ENCODE data around the gene PTPN2.
"Not testable (repeated sequence)": the region's sequence is repeated elsewhere in the genome, so short reads cannot be mapped to it uniquely, and the experiment has no call there.

PTPN2 gene

GRCh38 chr18:12883684-12884405 is at the start of gene PTPN2:
Gene PTPN2, minus strand, starts transcription at chr18:12884237. Its CDS starts 96 bp downstream, at chr18:12884141.
- peak within 1 kb of the TSS; percentile 92 to 100 (median 99) for H3K27ac ChIP-seq
- H3K4me3 ChIP-seq = peak within 1 kb of the TSS; percentile 73 to 94 (median 85)

- Histone ChIP-seq H3K27ac (no peak overlapping the region), H3K4me3 (no peak overlapping the region)
These were observed 49.3 kb upstream of the PTPN2 start for GRCh38 chr18:12933327-12933726.

- H3K27ac ChIP-seq = no peak overlapping the region
- H3K4me3 ChIP-seq = no peak overlapping the region
These were observed 46.9 kb upstream of the PTPN2 start for GRCh38 chr18:12930908-12931307.

GRCh38 chr18:12930376-12930775 is 46.3 kb upstream of the PTPN2 start:
- no peak overlapping the region for H3K27ac ChIP-seq
- no peak overlapping the region for H3K4me3 ChIP-seq

GRCh38 chr18:12929477-12930083 is 45.5 kb upstream of the PTPN2 start:
- no peak overlapping the region for H3K27ac ChIP-seq
- no peak overlapping the region for H3K4me3 ChIP-seq

- Histone ChIP-seq H3K27ac (no peak overlapping the region), H3K4me3 (no peak overlapping the region)
These were observed 44.6 kb upstream of the PTPN2 start for GRCh38 chr18:12928641-12929040.

GRCh38 chr18:12928206-12928605 is 44.2 kb upstream of the PTPN2 start:
- Histone ChIP-seq H3K4me3 (no peak overlapping the region), H3K27ac (no peak overlapping the region)

GRCh38 chr18:12924616-12925015 is 40.6 kb upstream of the PTPN2 start:
- Histone ChIP-seq H3K4me3 (no peak overlapping the region), H3K27ac (no peak overlapping the region)

GRCh38 chr18:12922266-12922665 is 38.2 kb upstream of the PTPN2 start:
- H3K4me3 ChIP-seq = no peak overlapping the region
- H3K27ac ChIP-seq = no peak overlapping the region

- H3K4me3 ChIP-seq = no peak overlapping the region
- H3K27ac ChIP-seq = peak overlapping the region in 1 of 21 experiments; percentile 5
These were observed 37.1 kb upstream of the PTPN2 start for GRCh38 chr18:12921178-12921577.

GRCh38 chr18:12911929-12912703 is 28.1 kb upstream of the PTPN2 start:
- H3K4me3 ChIP-seq = peak overlapping the region in 1 of 7 experiments; percentile 7
- no peak overlapping the region for H3K27ac ChIP-seq

GRCh38 chr18:12911025-12911928 is 27.2 kb upstream of the PTPN2 start:
- H3K4me3 ChIP-seq = peak overlapping the region in 6 of 7 experiments; percentile 8 to 30 (median 18)

GRCh38 chr18:12908706-12909105 is 24.7 kb upstream of the PTPN2 start:
- no peak overlapping the region for H3K27ac ChIP-seq
- H3K4me3 ChIP-seq = no peak overlapping the region

More at GRCh38 chr18:12911025-12911928, 27.2 kb upstream of the PTPN2 start:
- peak overlapping the region in 1 of 21 experiments; percentile 10 for H3K27ac ChIP-seq

GRCh38 chr18:12907258-12907925 is 23.4 kb upstream of the PTPN2 start:
- no peak overlapping the region for H3K27ac ChIP-seq

GRCh38 chr18:12906773-12907172 is 22.7 kb upstream of the PTPN2 start:
- no peak overlapping the region for H3K4me3 ChIP-seq
- H3K27ac ChIP-seq = no peak overlapping the region

More at GRCh38 chr18:12907258-12907925, 23.4 kb upstream of the PTPN2 start:
- no peak overlapping the region for H3K4me3 ChIP-seq

- no peak overlapping the region for H3K4me3 ChIP-seq
These were observed 22.1 kb upstream of the PTPN2 start for GRCh38 chr18:12906119-12906518.

GRCh38 chr18:12904012-12904516 is 20.0 kb upstream of the PTPN2 start:
- peak overlapping the region in 2 of 21 experiments; percentile 35 for H3K27ac ChIP-seq
- no peak overlapping the region for H3K4me3 ChIP-seq

More at GRCh38 chr18:12906119-12906518, 22.1 kb upstream of the PTPN2 start:
- no peak overlapping the region for H3K27ac ChIP-seq

- not testable (repeated sequence) for H3K27ac ChIP-seq, H3K4me3 ChIP-seq
These were observed 17.2 kb upstream of the PTPN2 start for GRCh38 chr18:12901208-12901607.
